BE2C (cell line): Measurements from ENCODE around the gene PNMA8A. TPM values are rescaled to one million over a fixed set of nuclear protein-coding genes. Genes with fewer than 3 reads are reported as not detected.

Source experiments
- DNase-seq: peaks from one replicate; pipeline ENCODE4 v3.0.0-alpha.2; 2020
- H3K27me3 ChIP-seq: fragments of 250-450 bp; sonication (Bioruptor Pico); 2 replicates; pipeline ENCODE4 v1.5.1; 2020; ENCODE audit warnings: mild to moderate bottlenecking
- H3K36me3 ChIP-seq: fragments of 250-450 bp; sonication (Bioruptor Pico); 2 replicates; pipeline ENCODE4 v1.5.1; 2020; ENCODE audit warnings: mild to moderate bottlenecking
- H3K4me1 ChIP-seq: fragments of 250-450 bp; sonication (Bioruptor Pico); 2 replicates; pipeline ENCODE4 v1.5.1; 2020
- H3K4me3 ChIP-seq: 2 replicates; pipeline ENCODE4 v1.5.1; 2011; ENCODE audit warnings: low read depth, low read length
- H3K9me3 ChIP-seq: fragments of 250-450 bp; sonication (Bioruptor Pico); 2 replicates; pipeline ENCODE4 v1.5.1; 2020
- CTCF ChIP-seq: IDR thresholded peaks from 2 replicates; pipeline ENCODE4 v1.5.1; 2012; ENCODE audit warnings: mild to moderate bottlenecking, low read depth, low read length
- polyA plus RNA-seq: library from polyadenylated mRNA; unstranded; fragments of >200 nt; gene quantifications from one replicate; pipeline ENCODE4 v1.2.1, GENCODE V29; 2012; ENCODE audit warnings: low read depth, missing spikeins; ENCODE audit not compliant: insufficient read length, insufficient read depth

The PNMA8A gene
- polyA plus RNA-seq: 14.3 TPM

- TF ChIP-seq CTCF: no peak; the same call in 1 of the 2 replicates
- H3K4me1 ChIP-seq: no peaks in the 10 kb centered on the region
- DNase-seq: peak; percentile 88
- no peaks in the 10 kb centered on the region for H3K27me3 ChIP-seq
- peak within 1 kb of the TSS; percentile 75 for H3K4me3 ChIP-seq
- H3K9me3 ChIP-seq: no peaks in the 10 kb centered on the region
- H3K36me3 ChIP-seq: no peaks in the 10 kb centered on the region; the same call in 1 of the 2 replicates
Observed at GRCh38 chr19:46471116-46471733, at the start of gene PNMA8A. Gene PNMA8A, minus strand, starts transcription at chr19:46471563. Its CDS starts 528 bp downstream, at chr19:46471035.

- no peak for TF ChIP-seq CTCF
- H3K9me3 ChIP-seq: no peaks in the 10 kb centered on the region
- no peaks in the 10 kb centered on the region for H3K4me1 ChIP-seq
- DNase-seq: no peak
- H3K4me3 ChIP-seq: no peak overlapping the region
- no peaks in the 10 kb centered on the region for H3K36me3 ChIP-seq
- no peaks in the 10 kb centered on the region; the same call in 1 of the 2 replicates for H3K27me3 ChIP-seq
Observed at GRCh38 chr19:46520616-46521015, 49.3 kb upstream of the PNMA8A start.

- DNase-seq: no peak
- no peaks in the 10 kb centered on the region for H3K27me3 ChIP-seq
- no peaks in the 10 kb centered on the region for H3K4me1 ChIP-seq
- no peak for TF ChIP-seq CTCF
- H3K9me3 ChIP-seq: no peaks in the 10 kb centered on the region
- no peak overlapping the region for H3K4me3 ChIP-seq
- H3K36me3 ChIP-seq: no peaks in the 10 kb centered on the region
Observed at GRCh38 chr19:46517471-46517870, 46.1 kb upstream of the PNMA8A start.

GRCh38 chr19:46515879-46516350 lies 44.6 kb upstream of the PNMA8A start:
- Histone ChIP-seq H3K4me3 (no peak overlapping the region), H3K36me3 (no peaks in the 10 kb centered on the region), H3K27me3 (no peaks in the 10 kb centered on the region), H3K4me1 (no peaks in the 10 kb centered on the region), H3K9me3 (no peaks in the 10 kb centered on the region)
- TF ChIP-seq CTCF: peak; percentile 72
- DNase-seq: no peak

GRCh38 chr19:46515290-46515609 lies 43.9 kb upstream of the PNMA8A start:
- no peaks in the 10 kb centered on the region for H3K36me3 ChIP-seq
- no peaks in the 10 kb centered on the region for H3K27me3 ChIP-seq
- H3K4me1 ChIP-seq: no peaks in the 10 kb centered on the region

More at GRCh38 chr19:46515290-46515609, 43.9 kb upstream of the PNMA8A start:
- no peak for DNase-seq
- no peak overlapping the region for H3K4me3 ChIP-seq
- H3K9me3 ChIP-seq: no peaks in the 10 kb centered on the region
- TF ChIP-seq CTCF: no peak
